Measurements from ENCODE around the gene MON1B. TPM values are rescaled to one million over a fixed set of nuclear protein-coding genes. Genes with fewer than 3 reads are reported as not detected.

MON1B gene
- total RNA-seq, 2 experiments from 2014 or later = 65.0 to 65.3 TPM

Other genes starting within 250 kb of the MON1B start
- gene SYCE1L, start 8.2 kb downstream of the MON1B start, total RNA-seq = 1 to 10 TPM; 5.0 to 6.9 TPM
- gene ADAMTS18, start 243.8 kb downstream of the MON1B start, total RNA-seq = not detected